ENCODE measurements around the gene C2orf49.
"Not testable (repeated sequence)": the region's sequence is repeated elsewhere in the genome, so short reads cannot be mapped to it uniquely, and the experiment has no call there.

Gene C2orf49

DNA sequence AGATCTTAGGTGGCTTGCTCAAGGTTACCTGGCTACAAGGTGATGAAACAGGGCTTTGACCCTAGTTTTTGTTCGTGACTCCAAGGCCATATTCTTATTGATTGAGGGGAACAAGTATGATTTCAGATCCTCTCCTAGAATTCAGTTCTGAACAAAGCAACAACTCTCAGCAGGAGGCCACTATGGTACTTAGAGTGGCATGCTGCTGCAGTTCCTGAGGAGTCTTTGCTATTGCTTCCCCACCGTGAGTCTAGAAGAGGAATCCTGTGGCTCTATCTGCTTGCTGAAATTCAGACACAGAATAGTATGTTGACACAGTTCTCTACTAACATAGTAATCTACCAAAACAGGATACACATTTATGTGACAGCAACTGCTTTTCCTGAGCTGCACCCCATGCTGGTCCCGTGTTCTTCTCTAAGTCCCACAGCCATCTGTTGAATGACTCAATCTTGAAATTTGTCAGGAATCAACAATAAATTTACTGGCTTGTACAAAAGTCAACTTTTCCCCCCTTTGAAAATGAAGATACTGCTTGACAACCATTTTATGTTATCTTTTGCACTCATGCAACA is 11.9 kb upstream of the C2orf49 start:
- no peak for ATAC-seq
- TF ChIP-seq PPARA (CRISPR knock-in tag; IDR thresholded peaks at IDR 0.05; ENCODE audit: borderline replicate concordance) = no peak

DNA sequence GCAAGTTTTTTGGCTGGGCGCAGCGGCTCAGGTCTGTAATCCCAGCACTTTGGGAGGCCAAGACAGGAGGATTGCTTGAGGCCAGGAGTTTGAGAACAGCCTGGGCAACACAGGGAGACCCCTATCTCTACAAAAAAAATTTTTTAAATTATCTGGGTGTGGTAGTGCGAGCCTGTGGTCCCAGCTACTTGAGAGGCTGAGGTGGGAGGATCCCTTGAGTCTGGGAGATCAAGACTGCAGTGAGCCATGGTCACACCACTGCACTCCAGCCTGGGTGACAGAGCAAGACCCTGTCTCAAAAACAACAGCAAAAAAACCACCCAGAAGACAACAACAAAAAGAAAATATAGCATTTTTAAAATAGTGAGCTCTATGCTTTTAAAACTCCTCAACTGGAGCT is 10.1 kb upstream of the C2orf49 start:
- not testable (repeated sequence) for ATAC-seq

DNA sequence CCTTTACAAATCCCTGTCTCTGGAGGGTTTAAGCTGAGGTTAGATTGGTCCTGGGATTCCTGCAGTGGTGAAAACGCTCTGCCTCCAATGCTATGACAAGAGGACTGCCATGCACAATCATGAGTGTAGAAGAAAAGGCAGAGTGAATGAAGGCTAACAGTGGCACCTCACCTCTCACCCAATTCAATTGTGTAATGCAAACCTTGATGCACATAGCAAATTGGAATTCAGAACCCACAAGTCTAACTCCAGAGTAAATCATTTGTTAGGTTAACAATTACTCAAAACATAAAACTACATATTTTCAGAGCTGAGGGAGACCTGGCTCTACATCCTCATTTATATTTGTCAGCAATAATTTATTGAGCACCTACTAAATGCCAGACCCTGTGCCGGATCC is 9.7 kb upstream of the C2orf49 start:
- ATAC-seq = no peak
- TF ChIP-seq GLIS3 (CRISPR knock-in tag; IDR thresholded peaks at IDR 0.05) = no peak

DNA sequence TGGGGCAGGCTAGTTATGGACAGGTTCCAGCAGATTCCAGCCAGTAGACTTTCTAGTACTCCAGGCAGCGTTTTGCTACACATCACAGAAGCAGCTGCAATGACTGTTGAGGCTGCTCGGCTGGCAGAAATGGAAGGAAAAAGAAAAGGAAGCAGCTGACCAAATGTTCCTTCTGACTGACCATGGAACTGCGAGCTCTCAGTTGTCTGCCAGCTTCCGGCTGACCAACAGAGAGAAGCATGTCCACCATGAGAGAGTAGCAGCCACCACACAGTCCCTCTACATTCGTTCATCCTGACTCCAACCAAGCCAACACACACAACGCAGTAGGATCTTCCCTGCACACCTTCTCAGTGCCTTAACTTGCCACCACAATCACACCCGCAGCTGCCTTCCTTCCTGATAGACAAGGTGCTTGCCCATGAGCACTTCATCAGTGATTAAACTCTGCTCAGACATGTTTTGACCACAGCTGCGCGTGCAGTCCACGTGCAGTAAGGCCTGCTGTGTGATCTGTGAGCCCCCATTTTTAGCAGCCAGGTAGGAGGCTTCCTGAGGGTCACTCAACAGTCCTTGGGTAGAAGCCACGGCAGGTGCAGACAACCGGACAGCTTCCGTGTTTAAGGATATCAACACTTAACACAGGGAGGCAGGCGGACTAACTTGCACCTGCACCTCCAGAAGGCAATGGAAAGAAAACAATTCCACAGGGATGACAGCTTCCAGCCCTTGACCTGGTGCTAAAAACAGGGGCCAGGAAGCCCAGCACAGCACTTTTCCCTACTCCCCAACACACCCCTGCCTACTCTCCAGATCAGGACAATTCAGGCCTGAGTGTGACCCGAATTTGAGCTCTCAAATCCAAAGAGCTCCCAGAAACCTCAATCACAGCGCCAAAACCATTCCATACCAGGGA is 8.8 kb upstream of the C2orf49 start:
- ATAC-seq = peak; percentile 27; the same call in 2 of the 3 replicates

GRCh38 chr2:105329197-105329554 is 8.2 kb upstream of the C2orf49 start:
- no peak for TF ChIP-seq POU6F1 (CRISPR knock-in tag; IDR thresholded peaks at IDR 0.05; ENCODE audit: borderline replicate concordance, low read depth)
- TF ChIP-seq CSDC2 (CRISPR knock-in tag; IDR thresholded peaks at IDR 0.05) = no peak
- no peak for TF ChIP-seq ZNF8 (CRISPR knock-in tag; IDR thresholded peaks at IDR 0.05)
- no peak for TF ChIP-seq CSRNP3 (CRISPR knock-in tag; IDR thresholded peaks at IDR 0.05)
- no peak for TF ChIP-seq PPARA (CRISPR knock-in tag; IDR thresholded peaks at IDR 0.05; ENCODE audit: borderline replicate concordance)
- TF ChIP-seq ISL1 (CRISPR knock-in tag; IDR thresholded peaks at IDR 0.05) = no peak
- TF ChIP-seq RARB (CRISPR knock-in tag; IDR thresholded peaks at IDR 0.05) = no peak
- TF ChIP-seq ZNF70 (CRISPR knock-in tag; IDR thresholded peaks at IDR 0.05) = no peak
- TF ChIP-seq GLIS3 (CRISPR knock-in tag; IDR thresholded peaks at IDR 0.05) = no peak
- TF ChIP-seq BACH2 (CRISPR knock-in tag; IDR thresholded peaks at IDR 0.05; ENCODE audit: borderline replicate concordance) = no peak
- TF ChIP-seq ZFP30 (CRISPR knock-in tag; IDR thresholded peaks at IDR 0.05) = no peak
- ATAC-seq = no peak; the same call in none of the 3 replicates

More for the DNA sequence above, 8.8 kb upstream of the C2orf49 start:
- no peak for TF ChIP-seq ZNF70 (CRISPR knock-in tag; IDR thresholded peaks at IDR 0.05)

GRCh38 chr2:105329561-105330495 is 7.5 kb upstream of the C2orf49 start, which contains the start of gene TGFBRAP1:
Gene TGFBRAP1, minus strand, starts transcription at chr2:105329735. Its CDS starts 21,434 bp downstream, at chr2:105308301.
- TF ChIP-seq ZNF70 (CRISPR knock-in tag; IDR thresholded peaks at IDR 0.05) (no peak), TOX (CRISPR knock-in tag; IDR thresholded peaks at IDR 0.05; ENCODE audit: borderline replicate concordance) (no peak), CSDC2 (CRISPR knock-in tag; IDR thresholded peaks at IDR 0.05) (0 out of 2 replicates have a peak, but pooled peaks have one; percentile 29)

GRCh38 chr2:105330681-105331375 is 6.5 kb upstream of the C2orf49 start:
- no peak for TF ChIP-seq TOX (CRISPR knock-in tag; IDR thresholded peaks at IDR 0.05; ENCODE audit: borderline replicate concordance)
- no peak for TF ChIP-seq ESRRG (CRISPR knock-in tag; IDR thresholded peaks at IDR 0.05)
- TF ChIP-seq ZNF8 (CRISPR knock-in tag; IDR thresholded peaks at IDR 0.05) = no peak
- no peak for TF ChIP-seq ZFP30 (CRISPR knock-in tag; IDR thresholded peaks at IDR 0.05)
- no peak for TF ChIP-seq ISL1 (CRISPR knock-in tag; IDR thresholded peaks at IDR 0.05)
- TF ChIP-seq BACH2 (CRISPR knock-in tag; IDR thresholded peaks at IDR 0.05; ENCODE audit: borderline replicate concordance) = no peak
- no peak for TF ChIP-seq SNAI2 (CRISPR knock-in tag; IDR thresholded peaks at IDR 0.05)
- TF ChIP-seq, protein P1, sequence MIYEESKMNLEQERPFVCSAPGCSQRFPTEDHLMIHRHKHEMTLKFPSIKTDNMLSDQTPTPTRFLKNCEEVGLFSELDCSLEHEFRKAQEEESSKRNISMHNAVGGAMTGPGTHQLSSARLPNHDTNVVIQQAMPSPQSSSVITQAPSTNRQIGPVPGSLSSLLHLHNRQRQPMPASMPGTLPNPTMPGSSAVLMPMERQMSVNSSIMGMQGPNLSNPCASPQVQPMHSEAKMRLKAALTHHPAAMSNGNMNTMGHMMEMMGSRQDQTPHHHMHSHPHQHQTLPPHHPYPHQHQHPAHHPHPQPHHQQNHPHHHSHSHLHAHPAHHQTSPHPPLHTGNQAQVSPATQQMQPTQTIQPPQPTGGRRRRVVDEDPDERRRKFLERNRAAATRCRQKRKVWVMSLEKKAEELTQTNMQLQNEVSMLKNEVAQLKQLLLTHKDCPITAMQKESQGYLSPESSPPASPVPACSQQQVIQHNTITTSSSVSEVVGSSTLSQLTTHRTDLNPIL (CRISPR knock-in tag; IDR thresholded peaks at IDR 0.05; ENCODE audit: low read depth) = no peak
- TF ChIP-seq ZFP3 (CRISPR knock-in tag; IDR thresholded peaks at IDR 0.05) = no peak
- no peak for ATAC-seq

More at GRCh38 chr2:105329561-105330495, 7.5 kb upstream of the C2orf49 start, which contains the start of gene TGFBRAP1:
- peak; percentile 84 for ATAC-seq

Measured in SK-N-SH treated with all-trans-retinoic acid at 6 μM for 48 hours (cell line).